ENCODE data around the gene VARS1. TPM values are rescaled to one million over a fixed set of nuclear protein-coding genes. Genes with fewer than 3 reads are reported as not detected.
"Not testable (repeated sequence)": the region's sequence is repeated elsewhere in the genome, so short reads cannot be mapped to it uniquely, and the experiment has no call there.

Gene VARS1
- total RNA-seq, 1 experiment from 2014 or later = 89.8 TPM

DNA sequence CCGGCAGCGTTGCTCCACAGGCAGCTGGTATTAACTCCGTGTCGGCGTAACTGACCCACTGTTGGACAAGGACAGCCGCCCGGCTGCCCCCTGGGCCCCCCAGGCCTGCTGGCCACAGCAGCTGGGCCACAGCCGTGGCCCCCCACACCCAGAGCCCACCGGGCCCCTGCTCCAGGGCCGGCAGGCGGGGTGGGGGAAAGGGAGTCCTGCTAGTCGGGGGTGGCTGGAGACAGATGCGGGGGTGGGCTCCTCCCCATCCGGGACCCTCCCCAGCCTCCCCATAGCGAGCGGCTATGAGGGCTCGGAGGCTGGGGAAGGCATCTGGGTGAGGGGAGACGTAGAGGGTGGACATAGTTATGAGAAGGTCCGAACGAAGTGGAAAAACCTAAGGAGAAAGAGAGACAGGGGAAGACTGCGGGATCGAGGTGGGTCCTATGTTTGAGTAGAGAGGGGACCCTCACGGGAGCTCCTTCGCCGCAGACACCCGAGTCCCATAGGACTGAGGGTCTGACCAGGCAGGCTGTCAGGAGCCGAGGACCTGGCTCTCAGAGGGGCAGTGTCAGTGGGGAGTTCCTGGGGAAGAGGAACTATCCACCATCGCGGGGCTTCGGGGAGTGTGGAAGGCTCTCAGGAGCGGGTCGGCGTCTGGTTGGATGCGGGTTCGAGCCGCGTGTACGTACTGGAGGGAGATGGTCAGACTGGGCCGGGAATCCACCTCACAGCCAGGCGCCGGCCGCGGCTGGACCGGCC lies 511 bp downstream of the VARS1 start:
- no peaks in the 10 kb centered on the region for H4K20me1 ChIP-seq (ENCODE audit: low read length)
- TF ChIP-seq EZH2 (IDR thresholded peaks at IDR 0.05; ENCODE audit: low read length, unreplicated experiment) = no peak
- no peaks in the 10 kb centered on the region for H3K9me3 ChIP-seq (ENCODE audit: low read length)
- no peaks in the 10 kb centered on the region for H3K9me2 ChIP-seq (replicated peaks; ENCODE audit: low read length)
- peak overlapping the region; percentile 99 for H3K9ac ChIP-seq (ENCODE audit: low read length)
- ATAC-seq (peak; percentile 16), DNase-seq (no peak)
- peak overlapping the region; percentile 84 for H3K27ac ChIP-seq (ENCODE audit: low read length)
- no peaks in the 10 kb centered on the region for H3K27me3 ChIP-seq (ENCODE audit: low read length)
- peak overlapping the region; percentile 91 for H2AFZ ChIP-seq (ENCODE audit: low read length)
- H3K79me2 ChIP-seq (ENCODE audit: low read length) = peaks cover 48% of the 10 kb centered on the region
- H3K4me1 ChIP-seq (ENCODE audit: insufficient read depth, low read length) = peaks cover 24% of the 10 kb centered on the region
- H3K4me2 ChIP-seq (ENCODE audit: low read length) = peak overlapping the region; percentile 95
- H3K4me3 ChIP-seq (ENCODE audit: low read length) = peak overlapping the region; percentile 87
- BruUV-seq (replicated peaks) = TSS peak; percentile 45
- H3F3A ChIP-seq (ENCODE audit: low read length, unreplicated experiment) = no peaks in the 10 kb centered on the region
- intact Hi-C loops (cut with micrococcal nuclease) = loop anchor here (2.0 kb wide), 2 partner anchors 20 to 36 kb away; partner anchors contain the start of genes HSPA1A and HSPA1L
- H3K36me3 ChIP-seq (ENCODE audit: low read depth, low read length) = peaks cover 18% of the 10 kb centered on the region
- POLR2A ChIA-PET (ENCODE audit: unreplicated experiment) = interaction anchor here (0.6 to 0.9 kb wide), 2 partner anchors 17 to 20 kb away, joined by 3 to 11 read pairs; partner anchors contain the start of gene VWA7
- CTCF ChIA-PET = interaction anchor here (0.5 to 1.1 kb wide), 3 partner anchors 12 to 32 kb away, joined by 3 to 8 read pairs (median 5); partner anchors contain the start of genes HSPA1B and LSM2

DNA sequence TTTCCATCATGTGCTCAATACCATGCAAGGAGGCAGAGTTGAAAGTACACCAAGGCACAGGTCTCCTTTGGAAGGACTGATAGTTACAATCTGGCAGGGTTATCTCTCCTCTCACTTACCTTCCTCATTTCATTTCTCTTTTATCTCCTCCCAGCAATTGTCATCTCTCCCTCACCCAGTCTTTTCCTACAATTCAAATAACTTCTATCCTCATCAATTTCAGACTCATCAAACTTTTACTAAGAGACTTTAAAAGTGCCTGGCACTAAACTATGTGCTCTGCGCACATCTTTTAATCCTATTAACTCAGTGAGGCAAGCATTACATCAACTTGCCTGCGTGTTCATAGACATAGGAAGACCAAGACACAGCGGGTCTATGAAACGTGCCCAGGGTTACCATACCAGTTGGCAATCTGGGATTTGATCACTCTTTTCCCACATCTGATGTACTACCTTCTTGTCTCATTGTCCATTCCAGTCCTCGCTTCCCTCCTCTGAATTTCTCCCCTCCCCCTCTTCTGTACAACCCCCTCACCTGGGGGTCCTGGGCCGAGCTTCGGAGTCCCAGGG lies 1.2 kb downstream of the VARS1 start:
- H3K4me2 ChIP-seq (ENCODE audit: low read length) = peak overlapping the region; percentile 95
- H3K4me1 ChIP-seq (ENCODE audit: insufficient read depth, low read length) = peaks cover 24% of the 10 kb centered on the region
- BruUV-seq (replicated peaks) = TSS peak; percentile 52
- no peaks in the 10 kb centered on the region for H3K9me2 ChIP-seq (replicated peaks; ENCODE audit: low read length)
- peaks cover 19% of the 10 kb centered on the region for H3K36me3 ChIP-seq (ENCODE audit: low read depth, low read length)
- no peaks in the 10 kb centered on the region for H3K27me3 ChIP-seq (ENCODE audit: low read length)
- no peaks in the 10 kb centered on the region for H3F3A ChIP-seq (ENCODE audit: low read length, unreplicated experiment)
- H3K9me3 ChIP-seq (ENCODE audit: low read length) = no peaks in the 10 kb centered on the region
- peak overlapping the region; percentile 84 for H3K27ac ChIP-seq (ENCODE audit: low read length)
- intact Hi-C loops (cut with micrococcal nuclease) = loop anchor here (2.0 kb wide), 2 partner anchors 20 to 36 kb away; partner anchors contain the start of genes HSPA1A and HSPA1L
- H3K9ac ChIP-seq (ENCODE audit: low read length) = peak overlapping the region; percentile 99
- POLR2A ChIA-PET (ENCODE audit: unreplicated experiment) = interaction anchor here (0.6 kb wide), 1 partner anchor 20 kb away, joined by 11 read pairs; no protein-coding TSS in a partner anchor
- ATAC-seq = peak; percentile 16; the same call in 1 of the 2 replicates
- H4K20me1 ChIP-seq (ENCODE audit: low read length) = no peaks in the 10 kb centered on the region
- TF ChIP-seq EZH2 (IDR thresholded peaks at IDR 0.05; ENCODE audit: low read length, unreplicated experiment) = no peak
- TF ChIP-seq, protein P1, sequence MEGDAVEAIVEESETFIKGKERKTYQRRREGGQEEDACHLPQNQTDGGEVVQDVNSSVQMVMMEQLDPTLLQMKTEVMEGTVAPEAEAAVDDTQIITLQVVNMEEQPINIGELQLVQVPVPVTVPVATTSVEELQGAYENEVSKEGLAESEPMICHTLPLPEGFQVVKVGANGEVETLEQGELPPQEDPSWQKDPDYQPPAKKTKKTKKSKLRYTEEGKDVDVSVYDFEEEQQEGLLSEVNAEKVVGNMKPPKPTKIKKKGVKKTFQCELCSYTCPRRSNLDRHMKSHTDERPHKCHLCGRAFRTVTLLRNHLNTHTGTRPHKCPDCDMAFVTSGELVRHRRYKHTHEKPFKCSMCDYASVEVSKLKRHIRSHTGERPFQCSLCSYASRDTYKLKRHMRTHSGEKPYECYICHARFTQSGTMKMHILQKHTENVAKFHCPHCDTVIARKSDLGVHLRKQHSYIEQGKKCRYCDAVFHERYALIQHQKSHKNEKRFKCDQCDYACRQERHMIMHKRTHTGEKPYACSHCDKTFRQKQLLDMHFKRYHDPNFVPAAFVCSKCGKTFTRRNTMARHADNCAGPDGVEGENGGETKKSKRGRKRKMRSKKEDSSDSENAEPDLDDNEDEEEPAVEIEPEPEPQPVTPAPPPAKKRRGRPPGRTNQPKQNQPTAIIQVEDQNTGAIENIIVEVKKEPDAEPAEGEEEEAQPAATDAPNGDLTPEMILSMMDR (conservative IDR thresholded peaks at IDR 0.05; ENCODE audit: low read depth, low read length) = no peak
- TF ChIP-seq EZH2phosphoT487 (IDR thresholded peaks at IDR 0.05; ENCODE audit: borderline replicate concordance, low read length) = no peak
- DNase-seq = peak; percentile 35
- H2AFZ ChIP-seq (ENCODE audit: low read length) = peak overlapping the region; percentile 91; the same call in 1 of the 2 replicates
- CTCF ChIA-PET = interaction anchor here (0.5 kb wide), 1 partner anchor 20 kb away, joined by 3 read pairs; no protein-coding TSS in a partner anchor
- peak overlapping the region; percentile 87 for H3K4me3 ChIP-seq (ENCODE audit: low read length)
- H3K79me2 ChIP-seq (ENCODE audit: low read length) = peaks cover 51% of the 10 kb centered on the region

DNA sequence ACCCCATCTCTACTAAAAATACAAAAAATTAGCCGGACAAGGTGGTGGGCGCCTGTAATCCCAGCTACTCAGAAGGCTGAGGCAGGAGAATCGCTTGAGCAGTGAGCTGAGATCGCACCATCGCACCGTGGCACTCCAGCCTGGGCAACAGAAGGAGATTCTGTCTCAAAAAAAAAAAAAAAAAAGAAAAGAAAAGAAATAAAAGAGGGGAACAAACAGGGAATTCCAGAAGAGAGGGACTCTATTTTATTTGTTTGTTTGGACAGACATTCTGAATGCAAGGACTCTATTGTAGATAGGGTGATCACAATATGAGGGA lies 1.7 kb downstream of the VARS1 start:
- Histone ChIP-seq H3K9ac (ENCODE audit: low read length) (peak overlapping the region; percentile 99), H3K4me1 (ENCODE audit: insufficient read depth, low read length) (peaks cover 24% of the 10 kb centered on the region), H3K4me3 (ENCODE audit: low read length) (peak overlapping the region; percentile 87), H3K79me2 (ENCODE audit: low read length) (peaks cover 56% of the 10 kb centered on the region), H3K27ac (ENCODE audit: low read length) (peak overlapping the region; percentile 80; the same call in 1 of the 2 replicates), H3K4me2 (ENCODE audit: low read length) (peak overlapping the region; percentile 95), H3K36me3 (ENCODE audit: low read depth, low read length) (peaks cover 23% of the 10 kb centered on the region)
- H3K9me2 ChIP-seq (replicated peaks; ENCODE audit: low read length); DNase-seq; ATAC-seq; H4K20me1 ChIP-seq (ENCODE audit: low read length); BruUV-seq (replicated peaks); CTCF ChIA-PET; H2AFZ ChIP-seq (ENCODE audit: low read length); POLR2A ChIA-PET (ENCODE audit: unreplicated experiment); H3K9me3 ChIP-seq (ENCODE audit: low read length); H3K27me3 ChIP-seq (ENCODE audit: low read length); H3F3A ChIP-seq (ENCODE audit: low read length, unreplicated experiment): not testable (repeated sequence)
- intact Hi-C loops (cut with micrococcal nuclease) = loop anchor here (2.0 kb wide), 2 partner anchors 21 to 37 kb away; partner anchors contain the start of genes HSPA1A and HSPA1L

All from PC-3 (cell line).